VCaP (cell line): ENCODE results near the gene CAPS.
A peak's percentile ranks its signal among the peaks of the same experiment; 100 is the strongest.

Experiments used
- H3K27ac ChIP-seq: fragments of 450-650 bp; 2 replicates; pipeline ENCODE4 v1.5.1; 2017
- CTCF ChIP-seq: fragments of 450-650 bp; conservative IDR thresholded peaks from 2 replicates; pipeline ENCODE4 v1.5.1; 2017; ENCODE audit warnings: mild to moderate bottlenecking, moderate library complexity

Gene CAPS

GRCh38 chr19:5899728-5900526, 14.1 kb upstream of the CAPS start:
- no peak for TF ChIP-seq CTCF

GRCh38 chr19:5900976-5901375, 13.1 kb upstream of the CAPS start:
- H3K27ac ChIP-seq = no peak overlapping the region
- TF ChIP-seq CTCF = no peak

More at GRCh38 chr19:5899728-5900526, 14.1 kb upstream of the CAPS start:
- H3K27ac ChIP-seq = no peak overlapping the region

- no peak for TF ChIP-seq CTCF
- H3K27ac ChIP-seq = peak overlapping the region; percentile 86
Observed at GRCh38 chr19:5903056-5903623, 10.9 kb upstream of the CAPS start.

GRCh38 chr19:5903624-5904351, 10.3 kb upstream of the CAPS start, which contains the start of gene NDUFA11:
Gene NDUFA11 (minus strand): TSS chr19:5903790. CDS start chr19:5903708, 82 bp downstream.
- no peak for TF ChIP-seq CTCF
- peak within 1 kb of the TSS; percentile 86 for H3K27ac ChIP-seq

GRCh38 chr19:5904352-5905113, 9.5 kb upstream of the CAPS start, which contains the start of gene VMAC:
Gene VMAC (plus strand): TSS chr19:5904872. CDS start chr19:5904891, 19 bp downstream.
- no peak for TF ChIP-seq CTCF
- H3K27ac ChIP-seq = peak within 1 kb of the TSS; percentile 86

GRCh38 chr19:5905114-5905778, 8.8 kb upstream of the CAPS start:
- H3K27ac ChIP-seq = peak overlapping the region; percentile 68
- TF ChIP-seq CTCF = no peak
